ENCODE data around the gene TNS3. TPM values are rescaled to one million over a fixed set of nuclear protein-coding genes. Genes with fewer than 3 reads are reported as not detected.
A peak's percentile ranks its signal among the peaks of the same experiment; 100 is the strongest.

Gene TNS3
- total and polyA plus RNA-seq, 2 of the 13 experiments (the other 11 are each of a cell fraction or from before 2014, with no cell fraction given) = 52.9 to 55.7 TPM

- TF ChIP-seq ZNF773 (CRISPR knock-in tag; IDR thresholded peaks at IDR 0.05; ENCODE audit: borderline replicate concordance) = 0 out of 2 replicates have a peak, but pooled peaks have one; percentile 7
- TF ChIP-seq, protein P1, sequence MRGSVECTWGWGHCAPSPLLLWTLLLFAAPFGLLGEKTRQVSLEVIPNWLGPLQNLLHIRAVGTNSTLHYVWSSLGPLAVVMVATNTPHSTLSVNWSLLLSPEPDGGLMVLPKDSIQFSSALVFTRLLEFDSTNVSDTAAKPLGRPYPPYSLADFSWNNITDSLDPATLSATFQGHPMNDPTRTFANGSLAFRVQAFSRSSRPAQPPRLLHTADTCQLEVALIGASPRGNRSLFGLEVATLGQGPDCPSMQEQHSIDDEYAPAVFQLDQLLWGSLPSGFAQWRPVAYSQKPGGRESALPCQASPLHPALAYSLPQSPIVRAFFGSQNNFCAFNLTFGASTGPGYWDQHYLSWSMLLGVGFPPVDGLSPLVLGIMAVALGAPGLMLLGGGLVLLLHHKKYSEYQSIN (CRISPR knock-in tag; IDR thresholded peaks at IDR 0.05; ENCODE audit: borderline replicate concordance) = no peak
- TF ChIP-seq, protein P2, sequence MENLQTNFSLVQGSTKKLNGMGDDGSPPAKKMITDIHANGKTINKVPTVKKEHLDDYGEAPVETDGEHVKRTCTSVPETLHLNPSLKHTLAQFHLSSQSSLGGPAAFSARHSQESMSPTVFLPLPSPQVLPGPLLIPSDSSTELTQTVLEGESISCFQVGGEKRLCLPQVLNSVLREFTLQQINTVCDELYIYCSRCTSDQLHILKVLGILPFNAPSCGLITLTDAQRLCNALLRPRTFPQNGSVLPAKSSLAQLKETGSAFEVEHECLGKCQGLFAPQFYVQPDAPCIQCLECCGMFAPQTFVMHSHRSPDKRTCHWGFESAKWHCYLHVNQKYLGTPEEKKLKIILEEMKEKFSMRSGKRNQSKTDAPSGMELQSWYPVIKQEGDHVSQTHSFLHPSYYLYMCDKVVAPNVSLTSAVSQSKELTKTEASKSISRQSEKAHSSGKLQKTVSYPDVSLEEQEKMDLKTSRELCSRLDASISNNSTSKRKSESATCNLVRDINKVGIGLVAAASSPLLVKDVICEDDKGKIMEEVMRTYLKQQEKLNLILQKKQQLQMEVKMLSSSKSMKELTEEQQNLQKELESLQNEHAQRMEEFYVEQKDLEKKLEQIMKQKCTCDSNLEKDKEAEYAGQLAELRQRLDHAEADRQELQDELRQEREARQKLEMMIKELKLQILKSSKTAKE (CRISPR knock-in tag; IDR thresholded peaks at IDR 0.05; ENCODE audit: borderline replicate concordance) = peak; percentile 94
- peak; percentile 25 for TF ChIP-seq ADNP (CRISPR knock-in tag; IDR thresholded peaks at IDR 0.05)
- TF ChIP-seq, protein P3, sequence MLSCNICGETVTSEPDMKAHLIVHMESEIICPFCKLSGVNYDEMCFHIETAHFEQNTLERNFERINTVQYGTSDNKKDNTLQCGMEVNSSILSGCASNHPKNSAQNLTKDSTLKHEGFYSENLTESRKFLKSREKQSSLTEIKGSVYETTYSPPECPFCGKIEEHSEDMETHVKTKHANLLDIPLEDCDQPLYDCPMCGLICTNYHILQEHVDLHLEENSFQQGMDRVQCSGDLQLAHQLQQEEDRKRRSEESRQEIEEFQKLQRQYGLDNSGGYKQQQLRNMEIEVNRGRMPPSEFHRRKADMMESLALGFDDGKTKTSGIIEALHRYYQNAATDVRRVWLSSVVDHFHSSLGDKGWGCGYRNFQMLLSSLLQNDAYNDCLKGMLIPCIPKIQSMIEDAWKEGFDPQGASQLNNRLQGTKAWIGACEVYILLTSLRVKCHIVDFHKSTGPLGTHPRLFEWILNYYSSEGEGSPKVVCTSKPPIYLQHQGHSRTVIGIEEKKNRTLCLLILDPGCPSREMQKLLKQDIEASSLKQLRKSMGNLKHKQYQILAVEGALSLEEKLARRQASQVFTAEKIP (CRISPR knock-in tag; IDR thresholded peaks at IDR 0.05; ENCODE audit: borderline replicate concordance) = 0 out of 2 replicates have a peak, but pooled peaks have one; percentile 60
- peak; percentile 90 for TF ChIP-seq KDM2A (CRISPR knock-in tag; IDR thresholded peaks at IDR 0.05; ENCODE audit: borderline replicate concordance, low read depth)
- peak; percentile 41; the same call in 1 of the 2 replicates for TF ChIP-seq TAF1 (CRISPR knock-in tag; IDR thresholded peaks at IDR 0.05)
- TF ChIP-seq, protein P4, sequence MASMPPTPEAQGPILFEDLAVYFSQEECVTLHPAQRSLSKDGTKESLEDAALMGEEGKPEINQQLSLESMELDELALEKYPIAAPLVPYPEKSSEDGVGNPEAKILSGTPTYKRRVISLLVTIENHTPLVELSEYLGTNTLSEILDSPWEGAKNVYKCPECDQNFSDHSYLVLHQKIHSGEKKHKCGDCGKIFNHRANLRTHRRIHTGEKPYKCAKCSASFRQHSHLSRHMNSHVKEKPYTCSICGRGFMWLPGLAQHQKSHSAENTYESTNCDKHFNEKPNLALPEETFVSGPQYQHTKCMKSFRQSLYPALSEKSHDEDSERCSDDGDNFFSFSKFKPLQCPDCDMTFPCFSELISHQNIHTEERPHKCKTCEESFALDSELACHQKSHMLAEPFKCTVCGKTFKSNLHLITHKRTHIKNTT (CRISPR knock-in tag; IDR thresholded peaks at IDR 0.05) = no peak
- peak; percentile 85 for TF ChIP-seq ZNF770 (CRISPR knock-in tag; IDR thresholded peaks at IDR 0.05)
- no peak; the same call in 1 of the 2 replicates for TF ChIP-seq ONECUT2 (CRISPR knock-in tag; IDR thresholded peaks at IDR 0.05)
- TF ChIP-seq ZNF24 (IDR thresholded peaks at IDR 0.05) = no peak
- TF ChIP-seq, protein P5, sequence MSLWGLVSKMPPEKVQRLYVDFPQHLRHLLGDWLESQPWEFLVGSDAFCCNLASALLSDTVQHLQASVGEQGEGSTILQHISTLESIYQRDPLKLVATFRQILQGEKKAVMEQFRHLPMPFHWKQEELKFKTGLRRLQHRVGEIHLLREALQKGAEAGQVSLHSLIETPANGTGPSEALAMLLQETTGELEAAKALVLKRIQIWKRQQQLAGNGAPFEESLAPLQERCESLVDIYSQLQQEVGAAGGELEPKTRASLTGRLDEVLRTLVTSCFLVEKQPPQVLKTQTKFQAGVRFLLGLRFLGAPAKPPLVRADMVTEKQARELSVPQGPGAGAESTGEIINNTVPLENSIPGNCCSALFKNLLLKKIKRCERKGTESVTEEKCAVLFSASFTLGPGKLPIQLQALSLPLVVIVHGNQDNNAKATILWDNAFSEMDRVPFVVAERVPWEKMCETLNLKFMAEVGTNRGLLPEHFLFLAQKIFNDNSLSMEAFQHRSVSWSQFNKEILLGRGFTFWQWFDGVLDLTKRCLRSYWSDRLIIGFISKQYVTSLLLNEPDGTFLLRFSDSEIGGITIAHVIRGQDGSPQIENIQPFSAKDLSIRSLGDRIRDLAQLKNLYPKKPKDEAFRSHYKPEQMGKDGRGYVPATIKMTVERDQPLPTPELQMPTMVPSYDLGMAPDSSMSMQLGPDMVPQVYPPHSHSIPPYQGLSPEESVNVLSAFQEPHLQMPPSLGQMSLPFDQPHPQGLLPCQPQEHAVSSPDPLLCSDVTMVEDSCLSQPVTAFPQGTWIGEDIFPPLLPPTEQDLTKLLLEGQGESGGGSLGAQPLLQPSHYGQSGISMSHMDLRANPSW (CRISPR knock-in tag; IDR thresholded peaks at IDR 0.05; ENCODE audit: borderline replicate concordance) = no peak; the same call in 1 of the 2 replicates
- TF ChIP-seq SIX4 (CRISPR knock-in tag; IDR thresholded peaks at IDR 0.05) = peak; percentile 98
- peak; percentile 60; the same call in 1 of the 2 replicates for TF ChIP-seq ZNF552 (CRISPR knock-in tag; IDR thresholded peaks at IDR 0.05; ENCODE audit: borderline replicate concordance)
- TF ChIP-seq REL (CRISPR knock-in tag; conservative IDR thresholded peaks at IDR 0.05) = no peak
- TF ChIP-seq ZNF383 (CRISPR knock-in tag; IDR thresholded peaks at IDR 0.05; ENCODE audit: borderline replicate concordance) = no peak
These were observed 106.7 kb downstream of the TNS3 start (continued) for GRCh38 chr7:47474937-47475879.

Data from HepG2 (cell line).